Stimulated activated CD4-positive, alpha-beta T cell treated with anti-CD3 and anti-CD28 coated beads, Interleukin-2, amount 100 ng/mL, for 24 hours (primary cell): ENCODE results near the gene ZNF157.
A peak's percentile ranks its signal among the peaks of the same experiment; 100 is the strongest.
"Not testable (repeated sequence)": the region's sequence is repeated elsewhere in the genome, so short reads cannot be mapped to it uniquely, and the experiment has no call there.

Experiments
- DNase-seq, 2 donors: peaks; one replicate each; pipeline ENCODE4 v3.0.0-alpha.2; 2020

Gene ZNF157

DNA sequence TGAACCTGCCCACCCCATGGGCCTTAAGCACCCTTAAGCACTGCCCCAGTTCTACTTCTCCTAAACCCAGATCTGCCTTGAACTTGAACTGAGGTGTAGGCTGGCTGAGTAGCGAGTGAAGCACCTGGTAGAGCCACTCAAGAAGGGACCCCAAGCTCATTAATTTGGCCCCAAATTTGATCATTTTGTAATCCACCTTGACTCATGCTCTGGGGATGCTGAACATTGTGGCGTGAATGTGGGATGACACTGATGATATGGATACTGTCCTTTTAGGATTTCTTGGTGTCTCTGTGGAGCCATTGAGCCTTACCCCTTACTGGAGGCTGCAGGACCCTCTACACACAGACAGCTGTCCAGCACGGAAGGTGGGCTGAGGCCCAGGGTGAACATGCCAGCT is at the start of gene ZNF157:
Gene ZNF157, plus strand, starts transcription at position 301 of the 400 bp plus-strand sequence. Its CDS starts 91 bp downstream, at position 392.
- DNase-seq, result no peak

DNA sequence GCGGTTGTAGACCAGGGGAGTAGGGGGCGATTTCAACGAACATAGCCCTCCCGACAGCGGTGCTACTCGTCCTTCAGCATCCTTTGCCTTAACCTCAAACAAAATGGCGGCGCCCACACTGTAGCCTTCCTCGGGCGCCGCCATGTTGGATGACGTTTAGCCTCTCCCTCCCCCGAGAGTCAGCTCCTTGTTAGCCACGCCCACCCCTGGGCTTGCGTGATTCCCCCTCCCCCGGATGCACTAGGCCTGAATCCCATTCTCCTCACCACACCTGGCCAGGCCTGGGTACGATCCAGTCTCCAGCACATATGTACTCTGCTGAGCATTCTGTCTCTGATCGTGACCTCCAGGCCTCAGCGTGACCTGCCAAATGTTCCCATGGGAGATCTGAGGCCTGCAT is 49.0 kb upstream of the ZNF157 start:
- no peak for DNase-seq

- no peak for DNase-seq
Measured at GRCh38 chrX:47321823-47322371, 48.5 kb upstream of the ZNF157 start.

DNA sequence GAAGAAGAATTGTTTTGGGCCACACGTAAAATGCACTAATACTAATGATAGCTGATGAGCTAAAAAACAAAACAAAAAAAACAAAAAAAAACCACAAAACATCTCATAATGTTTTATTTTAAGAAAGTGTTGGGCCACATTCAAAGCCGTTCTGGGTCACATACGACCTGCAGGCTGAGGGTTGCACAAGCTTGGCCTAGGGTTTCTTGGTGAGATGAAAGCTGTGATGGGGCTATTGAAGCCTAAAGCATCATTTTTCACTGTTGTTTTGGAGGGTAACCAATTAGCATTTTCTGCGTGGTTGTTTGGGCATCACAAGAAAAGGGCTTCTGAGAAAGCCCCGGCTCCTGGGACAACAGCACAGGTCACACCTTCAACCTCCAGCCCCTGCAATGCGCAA is 42.5 kb upstream of the ZNF157 start:
- no peak for DNase-seq

DNA sequence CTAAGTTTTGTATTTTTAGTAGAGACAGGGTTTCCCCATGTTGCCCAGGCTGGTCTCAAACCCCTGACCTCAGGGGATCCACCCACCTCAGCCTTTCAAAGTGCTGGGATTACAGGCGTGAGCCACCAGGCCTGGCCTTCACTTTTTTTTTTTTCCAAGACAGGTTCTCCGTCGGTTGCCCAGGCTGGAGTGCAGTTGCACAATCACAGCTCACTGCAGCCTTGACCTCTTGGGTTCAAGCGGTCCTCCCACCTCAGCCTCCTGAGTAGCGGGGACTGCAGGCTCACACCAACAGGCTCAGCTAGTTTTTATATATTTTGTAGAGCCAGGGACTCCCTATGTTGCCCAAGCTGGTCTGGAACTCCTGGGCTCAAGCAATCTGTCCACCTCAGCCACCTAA is 37.6 kb upstream of the ZNF157 start:
- not testable (repeated sequence) for DNase-seq

GRCh38 chrX:47351706-47352105 is 18.7 kb upstream of the ZNF157 start:
- no peak for DNase-seq

GRCh38 chrX:47358387-47359065 is 11.9 kb upstream of the ZNF157 start:
- peak; percentile 5 to 17 for DNase-seq

- no peak for DNase-seq
Measured at GRCh38 chrX:47360423-47361179, 9.8 kb upstream of the ZNF157 start.

- peak in 1 of 2 donors; percentile 17 for DNase-seq
Measured at GRCh38 chrX:47361538-47362511, 8.6 kb upstream of the ZNF157 start.

GRCh38 chrX:47366041-47366722 is 4.2 kb upstream of the ZNF157 start:
- peak; percentile 65 to 73 for DNase-seq

- DNase-seq, result no peak
Measured at GRCh38 chrX:47373198-47373597, 2.8 kb downstream of the ZNF157 start.

- peak; percentile 57 to 64 for DNase-seq
Measured at GRCh38 chrX:47380268-47380667, 9.9 kb downstream of the ZNF157 start.

GRCh38 chrX:47380837-47381236 is 10.5 kb downstream of the ZNF157 start:
- DNase-seq, result not testable (repeated sequence)

- peak; percentile 59 to 73 for DNase-seq
Measured at GRCh38 chrX:47384502-47384901, 14.1 kb downstream of the ZNF157 start.

DNA sequence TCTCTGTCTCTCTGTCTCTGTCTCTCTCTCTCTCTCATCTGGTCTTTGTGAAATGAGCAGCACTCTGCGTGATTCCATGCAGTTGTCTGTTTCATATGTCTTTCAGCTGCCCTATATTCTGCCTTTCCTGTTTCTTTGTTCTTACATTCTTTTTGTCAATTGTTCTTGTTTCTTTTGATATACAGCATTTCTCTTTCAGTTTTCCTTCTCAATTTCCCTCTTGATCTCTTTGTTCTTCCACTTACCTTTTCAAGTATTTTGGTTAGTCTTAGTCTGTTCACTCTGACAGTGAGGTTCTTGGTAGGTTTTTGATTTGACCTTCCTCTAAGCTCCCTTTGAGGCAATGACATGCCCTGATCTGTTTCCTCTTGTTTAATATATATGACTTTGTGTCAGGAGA is 20.4 kb downstream of the ZNF157 start:
- DNase-seq, result no peak

DNA sequence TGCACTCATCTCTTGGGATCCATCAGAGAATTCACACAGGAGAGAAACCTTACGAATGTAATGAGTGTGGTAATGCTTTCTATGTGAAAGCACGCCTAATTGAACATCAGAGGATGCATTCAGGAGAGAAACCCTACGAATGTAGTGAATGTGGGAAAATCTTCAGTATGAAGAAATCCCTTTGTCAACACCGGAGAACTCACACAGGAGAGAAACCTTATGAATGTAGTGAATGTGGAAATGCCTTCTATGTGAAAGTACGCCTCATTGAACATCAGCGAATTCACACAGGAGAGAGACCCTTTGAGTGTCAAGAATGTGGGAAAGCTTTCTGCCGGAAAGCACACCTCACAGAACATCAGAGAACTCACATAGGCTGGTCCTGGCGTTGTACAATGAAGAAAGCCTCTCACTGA is 42.8 kb downstream of the ZNF157 start:
- DNase-seq, result no peak

- DNase-seq, result no peak
Measured at GRCh38 chrX:47420265-47420664, 49.9 kb downstream of the ZNF157 start.

- DNase-seq, result no peak
Measured at GRCh38 chrX:47420962-47421361, 50.6 kb downstream of the ZNF157 start.

DNA sequence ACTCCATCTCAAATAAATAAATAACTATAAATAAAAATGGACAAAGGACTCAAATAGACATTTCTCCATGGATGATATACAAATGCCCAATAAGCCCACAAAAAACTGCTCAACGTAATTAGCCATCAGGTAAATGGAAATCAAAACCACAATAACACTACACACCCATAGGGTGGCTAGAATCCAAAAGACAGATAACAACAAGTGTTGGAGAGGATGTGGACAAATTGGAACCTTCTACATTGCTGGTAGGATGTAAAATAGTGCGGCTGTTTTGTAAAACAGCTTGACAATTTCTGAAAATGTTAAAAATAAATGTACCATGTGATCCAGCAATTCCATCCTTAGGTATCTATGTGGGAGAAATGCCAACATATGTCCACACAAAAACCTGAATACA is 52.1 kb downstream of the ZNF157 start:
- no peak for DNase-seq

DNA sequence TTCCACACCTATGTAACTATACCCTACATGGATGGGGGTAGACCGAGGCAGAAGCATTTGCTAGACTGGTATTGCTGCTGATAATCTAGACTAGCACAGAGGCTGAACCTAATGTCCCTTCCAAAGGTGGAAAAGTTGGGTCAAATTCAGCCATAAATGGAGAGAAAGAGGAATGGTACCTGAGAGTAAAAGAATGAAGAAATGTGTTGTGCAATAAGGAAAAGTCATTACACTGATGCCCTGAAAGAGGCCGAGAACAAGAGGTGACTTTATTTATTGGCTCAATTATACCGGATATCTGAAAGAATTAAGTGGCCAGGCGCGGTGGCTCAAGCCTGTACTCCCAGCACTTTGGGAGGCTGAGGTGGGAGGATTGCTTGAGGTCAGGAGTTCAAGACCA is 60.5 kb downstream of the ZNF157 start:
- DNase-seq, result no peak

- DNase-seq, result no peak
Measured at GRCh38 chrX:47446431-47446830, 76.1 kb downstream of the ZNF157 start.

GRCh38 chrX:47446971-47447370 is 76.6 kb downstream of the ZNF157 start:
- no peak for DNase-seq
